OCI-LY1 (cell line): ENCODE data around the gene BAIAP3.

Experiments
- H2AFZ ChIP-seq: fragments of 200-600 bp; sonication (generic), shearing (Covaris generic); 2 replicates; pipeline ENCODE4 v1.6.0; 2014; ENCODE audit warnings: antibody characterized with exemption, mild to moderate bottlenecking, low read length
- H3F3A ChIP-seq: fragments of 200-600 bp; sonication (generic), shearing (Covaris generic); 2 replicates; pipeline ENCODE4 v1.6.0; 2014; ENCODE audit warnings: mild to moderate bottlenecking, antibody characterized with exemption, low read length, moderate library complexity; ENCODE audit not compliant: insufficient read depth
- H3K27ac ChIP-seq: fragments of 200-600 bp; sonication (generic); 2 replicates; pipeline ENCODE4 v1.5.1; 2014; ENCODE audit warnings: low read length, mixed run types, mild to moderate bottlenecking, low read depth; ENCODE audit not compliant: poor library complexity, severe bottlenecking
- H3K27me3 ChIP-seq: fragments of 200-600 bp; sonication (generic); 2 replicates; pipeline ENCODE4 v1.6.0; 2014; ENCODE audit warnings: antibody characterized with exemption, mild to moderate bottlenecking, low read length, moderate library complexity; ENCODE audit not compliant: insufficient read depth
- H3K36me3 ChIP-seq: fragments of 200-600 bp; sonication (generic); 2 replicates; pipeline ENCODE4 v1.6.1; 2014; ENCODE audit warnings: mild to moderate bottlenecking, antibody characterized with exemption, low read length, moderate library complexity, mixed read lengths; ENCODE audit not compliant: insufficient read depth
- H3K4me1 ChIP-seq: fragments of 200-600 bp; sonication (generic); 2 replicates; pipeline ENCODE4 v1.5.1; 2014; ENCODE audit warnings: mild to moderate bottlenecking, low read length, moderate library complexity; ENCODE audit not compliant: insufficient read depth, severe bottlenecking
- H3K4me2 ChIP-seq: fragments of 200-600 bp; sonication (generic), shearing (Covaris generic); 2 replicates; pipeline ENCODE4 v1.6.1; 2014; ENCODE audit warnings: low read length
- H3K4me3 ChIP-seq: fragments of 200-600 bp; sonication (generic); 2 replicates; pipeline ENCODE4 v1.5.1; 2014; ENCODE audit warnings: low read length, low read depth, mild to moderate bottlenecking, mixed read lengths; ENCODE audit not compliant: poor library complexity, severe bottlenecking
- H3K79me2 ChIP-seq: fragments of 200-600 bp; shearing (Covaris generic); 2 replicates; pipeline ENCODE4 v1.6.1; 2016; ENCODE audit warnings: mixed run types, low read length, mixed read lengths; ENCODE audit not compliant: insufficient read depth
- H3K9ac ChIP-seq: fragments of 200-600 bp; sonication (generic), shearing (Covaris generic); 2 replicates; pipeline ENCODE4 v1.6.1; 2014; ENCODE audit warnings: mild to moderate bottlenecking, low read length, mixed read lengths
- H3K9me2 ChIP-seq: fragments of 200-600 bp; sonication (generic), shearing (Covaris generic); 2 replicates; pipeline ENCODE4 v1.6.1; 2014; ENCODE audit warnings: low read depth, mild to moderate bottlenecking, low read length, mixed read lengths
- H3K9me3 ChIP-seq: fragments of 200-600 bp; shearing (Covaris generic); 2 replicates; pipeline ENCODE4 v1.6.1; 2014; ENCODE audit warnings: low read length, mixed read lengths
- H4K20me1 ChIP-seq: fragments of 200-600 bp; sonication (generic), shearing (Covaris generic); 2 replicates; pipeline ENCODE4 v1.6.0; 2016; ENCODE audit warnings: mild to moderate bottlenecking, low read length; ENCODE audit not compliant: insufficient read depth
- EZH2 ChIP-seq: fragments of 200-600 bp; sonication (generic), shearing (Covaris generic); IDR thresholded peaks from 2 replicates; pipeline ENCODE4 v1.8.0; 2017; ENCODE audit warnings: borderline replicate concordance, mixed run types, mild to moderate bottlenecking, antibody characterized with exemption, low read length, moderate library complexity, mixed read lengths
- TF ChIP-seq, protein P1 (sequence below): fragments of 200-600 bp; sonication (generic), shearing (Covaris generic); IDR thresholded peaks from 2 replicates; pipeline ENCODE4 v1.5.1; 2017; ENCODE audit warnings: mild to moderate bottlenecking, antibody characterized with exemption, low read length, moderate library complexity, mixed read lengths

The BAIAP3 gene

DNA sequence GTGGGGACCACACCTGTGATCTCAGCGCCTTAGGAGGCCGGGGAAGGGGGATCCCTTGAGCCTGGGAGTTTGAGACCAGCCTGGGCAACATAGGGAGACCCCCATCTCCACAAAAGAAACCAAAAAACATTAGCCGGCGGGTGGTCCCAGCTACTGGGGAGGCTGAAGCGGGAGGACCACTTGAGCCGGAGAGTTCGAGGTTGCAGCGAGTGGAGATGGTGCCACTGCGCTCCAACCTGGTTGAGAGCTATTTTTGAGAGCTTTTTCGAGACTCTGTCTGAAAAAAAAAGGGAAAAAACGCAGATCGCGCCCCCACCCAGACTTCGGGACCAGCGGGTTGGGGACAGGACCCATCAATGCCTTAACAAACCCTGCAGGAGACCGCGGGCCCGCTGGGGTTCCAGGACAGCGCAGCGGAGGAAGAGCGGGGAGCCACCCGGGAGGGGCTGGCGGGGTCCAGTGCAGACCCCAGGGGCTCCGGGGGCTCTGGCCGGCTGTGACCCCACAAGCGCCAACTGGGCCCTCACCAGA, 762 bp upstream of the BAIAP3 start:
- Histone ChIP-seq H3K36me3 (no peaks in the 10 kb centered on the region), H3K4me2 (no peak overlapping the region), H3K4me3 (no peak overlapping the region), H3K9me2 (no peaks in the 10 kb centered on the region), H3K27ac (peak overlapping the region; percentile 93), H2AFZ (no peak overlapping the region), H3K79me2 (no peaks in the 10 kb centered on the region), H3F3A (no peaks in the 10 kb centered on the region), H3K4me1 (peaks cover 33% of the 10 kb centered on the region), H3K27me3 (peaks cover 16% of the 10 kb centered on the region; the same call in 1 of the 2 replicates), H3K9ac (no peak overlapping the region; the same call in 1 of the 2 replicates), H3K9me3 (no peaks in the 10 kb centered on the region), H4K20me1 (no peaks in the 10 kb centered on the region)
- TF ChIP-seq, protein P1, sequence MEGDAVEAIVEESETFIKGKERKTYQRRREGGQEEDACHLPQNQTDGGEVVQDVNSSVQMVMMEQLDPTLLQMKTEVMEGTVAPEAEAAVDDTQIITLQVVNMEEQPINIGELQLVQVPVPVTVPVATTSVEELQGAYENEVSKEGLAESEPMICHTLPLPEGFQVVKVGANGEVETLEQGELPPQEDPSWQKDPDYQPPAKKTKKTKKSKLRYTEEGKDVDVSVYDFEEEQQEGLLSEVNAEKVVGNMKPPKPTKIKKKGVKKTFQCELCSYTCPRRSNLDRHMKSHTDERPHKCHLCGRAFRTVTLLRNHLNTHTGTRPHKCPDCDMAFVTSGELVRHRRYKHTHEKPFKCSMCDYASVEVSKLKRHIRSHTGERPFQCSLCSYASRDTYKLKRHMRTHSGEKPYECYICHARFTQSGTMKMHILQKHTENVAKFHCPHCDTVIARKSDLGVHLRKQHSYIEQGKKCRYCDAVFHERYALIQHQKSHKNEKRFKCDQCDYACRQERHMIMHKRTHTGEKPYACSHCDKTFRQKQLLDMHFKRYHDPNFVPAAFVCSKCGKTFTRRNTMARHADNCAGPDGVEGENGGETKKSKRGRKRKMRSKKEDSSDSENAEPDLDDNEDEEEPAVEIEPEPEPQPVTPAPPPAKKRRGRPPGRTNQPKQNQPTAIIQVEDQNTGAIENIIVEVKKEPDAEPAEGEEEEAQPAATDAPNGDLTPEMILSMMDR: no peak
- no peak for TF ChIP-seq EZH2

DNA sequence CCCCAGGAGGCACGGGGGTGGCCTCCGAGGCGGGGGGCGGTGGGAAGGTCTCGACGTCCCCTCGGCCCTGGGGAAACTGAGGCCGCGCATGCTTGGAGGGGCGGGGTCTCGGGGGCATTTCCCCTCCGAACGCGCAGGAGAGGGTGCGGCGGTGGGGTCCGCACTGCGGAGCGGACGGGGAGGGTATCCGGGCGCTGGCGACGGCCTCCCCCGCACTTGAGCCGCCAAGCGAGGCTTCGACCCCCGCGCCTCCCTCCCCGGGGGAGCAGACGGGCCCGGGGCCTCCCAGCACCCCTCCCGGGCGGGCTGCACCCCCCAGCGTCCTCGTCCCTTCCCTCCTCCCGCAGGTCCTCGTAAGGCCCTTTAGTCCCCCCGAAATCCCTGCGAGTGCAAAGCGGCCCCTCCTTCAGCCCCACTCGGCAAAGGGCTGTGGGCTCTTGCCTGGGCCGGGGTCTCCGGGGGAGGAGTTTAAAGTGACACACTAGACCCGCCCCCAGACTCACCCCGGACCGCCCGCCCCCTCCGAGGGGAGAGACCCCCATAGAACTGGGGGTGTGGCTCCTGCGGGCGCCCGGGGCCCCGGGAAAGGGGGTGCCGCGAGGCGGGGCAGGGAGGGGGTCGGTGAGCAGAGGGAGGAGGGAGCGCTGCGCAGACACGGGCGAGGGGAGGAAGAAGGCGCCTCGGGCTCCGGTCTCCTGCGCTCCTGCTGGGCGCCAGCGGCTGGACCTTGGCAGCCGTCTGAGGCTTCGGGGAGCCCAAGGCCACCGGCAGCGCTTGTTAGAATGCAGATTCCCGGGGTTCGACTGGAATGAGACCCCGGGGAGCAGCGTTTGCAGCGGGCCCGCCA, 632 bp downstream of the BAIAP3 start:
- Histone ChIP-seq H3K4me1 (peaks cover 37% of the 10 kb centered on the region), H3K4me3 (no peak overlapping the region), H3K9ac (no peak overlapping the region), H3K36me3 (no peaks in the 10 kb centered on the region), H3K4me2 (no peak overlapping the region), H3K27me3 (peaks cover 16% of the 10 kb centered on the region; the same call in 1 of the 2 replicates), H3F3A (no peaks in the 10 kb centered on the region), H4K20me1 (no peaks in the 10 kb centered on the region), H3K9me3 (no peaks in the 10 kb centered on the region), H3K9me2 (no peaks in the 10 kb centered on the region), H3K27ac (no peak overlapping the region), H2AFZ (no peak overlapping the region), H3K79me2 (no peaks in the 10 kb centered on the region)
- TF ChIP-seq, protein P1: no peak
- TF ChIP-seq EZH2: no peak

DNA sequence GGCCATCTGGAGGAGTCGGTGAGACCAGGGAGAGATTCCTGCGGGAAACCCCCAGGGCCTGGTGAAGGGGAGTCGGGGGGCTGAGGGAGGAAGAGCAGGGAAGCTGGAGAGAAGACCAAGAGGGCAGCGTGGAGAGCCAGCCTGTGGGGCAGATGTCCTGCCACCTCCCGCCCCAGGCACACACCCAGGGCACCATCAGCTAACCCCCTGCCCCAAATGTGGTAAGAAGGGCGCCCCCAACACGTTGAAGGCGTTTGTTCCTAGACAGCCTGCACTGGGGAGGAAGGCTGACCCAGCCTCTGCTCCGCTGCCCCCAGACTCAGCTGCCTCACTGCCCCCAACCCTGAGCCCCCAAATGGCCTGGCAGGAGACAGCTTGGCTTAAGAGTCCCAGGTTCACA, 1.3 kb downstream of the BAIAP3 start:
- Histone ChIP-seq H3K4me1 (peaks cover 37% of the 10 kb centered on the region), H3F3A (no peaks in the 10 kb centered on the region; the same call in 1 of the 2 replicates), H3K27me3 (peaks cover 16% of the 10 kb centered on the region; the same call in 1 of the 2 replicates), H3K4me3 (no peak overlapping the region), H3K4me2 (no peak overlapping the region), H2AFZ (no peak overlapping the region), H3K9ac (no peak overlapping the region), H3K9me3 (no peaks in the 10 kb centered on the region), H3K27ac (no peak overlapping the region), H3K36me3 (no peaks in the 10 kb centered on the region), H3K9me2 (no peaks in the 10 kb centered on the region), H3K79me2 (no peaks in the 10 kb centered on the region), H4K20me1 (no peaks in the 10 kb centered on the region)
- no peak for TF ChIP-seq EZH2
- TF ChIP-seq, protein P1: no peak
